ENCODE measurements around the gene ZNF302. TPM values are rescaled to one million over a fixed set of nuclear protein-coding genes. Genes with fewer than 3 reads are reported as not detected.

Gene ZNF302
- total RNA-seq, 1 donor from 2014 or later = 16.5 TPM

GRCh38 chr19:34722353-34722752 is 44.9 kb downstream of the ZNF302 start:
- no peaks in the 10 kb centered on the region for H3K4me1 ChIP-seq (ENCODE audit: insufficient read depth, low read length)
- Mint-ChIP-seq H3K4me3 (ENCODE audit: unreplicated experiment) (no peak overlapping the region), H3K27ac (ENCODE audit: unreplicated experiment) (no peak overlapping the region), H3K36me3 (ENCODE audit: low read depth, unreplicated experiment) (no peaks in the 10 kb centered on the region), H3K4me1 (ENCODE audit: low read depth, unreplicated experiment) (no peaks in the 10 kb centered on the region), H3K27me3 (ENCODE audit: low read depth, unreplicated experiment) (peaks cover 45% of the 10 kb centered on the region), H3K9me3 (ENCODE audit: unreplicated experiment) (peaks cover 7% of the 10 kb centered on the region)
- no peaks in the 10 kb centered on the region for H4K20me1 ChIP-seq (ENCODE audit: insufficient read depth, low read length)
- no peaks in the 10 kb centered on the region for H3K27me3 ChIP-seq (ENCODE audit: insufficient read depth, low read length)
- H3K4me3 ChIP-seq (ENCODE audit: insufficient read depth, low read depth, low read length) = no peak overlapping the region
- no peak overlapping the region for H3K4me2 ChIP-seq (ENCODE audit: low read length)
- no peak overlapping the region for H3K27ac ChIP-seq (ENCODE audit: low read depth, low read length)
- no peaks in the 10 kb centered on the region for H3K9me3 ChIP-seq (ENCODE audit: insufficient read depth, low read depth, low read length)
- TF ChIP-seq CTCF (IDR thresholded peaks at IDR 0.05; ENCODE audit: insufficient read depth, low read depth, low read length) (no peak), EZH2 (IDR thresholded peaks at IDR 0.05; ENCODE audit: insufficient read depth, low read length) (no peak)
- H3K9ac ChIP-seq (ENCODE audit: low read length) = no peak overlapping the region
- no peaks in the 10 kb centered on the region for H3K36me3 ChIP-seq (ENCODE audit: insufficient read depth, low read length)
- FAIRE-seq (no peak), DNase-seq (ENCODE audit: low read depth) (no peak)
- no peaks in the 10 kb centered on the region for H3K79me2 ChIP-seq (ENCODE audit: insufficient read depth, low read length)
- no peak overlapping the region for H2AFZ ChIP-seq (ENCODE audit: low read depth, low read length)

- Mint-ChIP-seq H3K9me3 (ENCODE audit: unreplicated experiment) (peaks cover 4% of the 10 kb centered on the region), H3K4me3 (ENCODE audit: unreplicated experiment) (no peak overlapping the region), H3K36me3 (ENCODE audit: low read depth, unreplicated experiment) (no peaks in the 10 kb centered on the region), H3K27ac (ENCODE audit: unreplicated experiment) (no peak overlapping the region), H3K27me3 (ENCODE audit: low read depth, unreplicated experiment) (peaks cover 43% of the 10 kb centered on the region), H3K4me1 (ENCODE audit: low read depth, unreplicated experiment) (no peaks in the 10 kb centered on the region)
- no peak overlapping the region for H3K27ac ChIP-seq (ENCODE audit: low read depth, low read length)
- FAIRE-seq = no peak
- H3K36me3 ChIP-seq (ENCODE audit: insufficient read depth, low read length) = no peaks in the 10 kb centered on the region
- H3K4me1 ChIP-seq (ENCODE audit: insufficient read depth, low read length) = no peaks in the 10 kb centered on the region
- TF ChIP-seq CTCF (IDR thresholded peaks at IDR 0.05; ENCODE audit: insufficient read depth, low read depth, low read length) (no peak), EZH2 (IDR thresholded peaks at IDR 0.05; ENCODE audit: insufficient read depth, low read length) (no peak)
- H3K4me2 ChIP-seq (ENCODE audit: low read length) = no peak overlapping the region
- H3K9ac ChIP-seq (ENCODE audit: low read length) = no peak overlapping the region
- no peaks in the 10 kb centered on the region for H4K20me1 ChIP-seq (ENCODE audit: insufficient read depth, low read length)
- H3K27me3 ChIP-seq (ENCODE audit: insufficient read depth, low read length) = no peaks in the 10 kb centered on the region
- no peaks in the 10 kb centered on the region for H3K79me2 ChIP-seq (ENCODE audit: insufficient read depth, low read length)
- no peak overlapping the region for H2AFZ ChIP-seq (ENCODE audit: low read depth, low read length)
- no peak overlapping the region for H3K4me3 ChIP-seq (ENCODE audit: insufficient read depth, low read depth, low read length)
- no peaks in the 10 kb centered on the region for H3K9me3 ChIP-seq (ENCODE audit: insufficient read depth, low read depth, low read length)
- DNase-seq (ENCODE audit: low read depth) = no peak
Observed at GRCh38 chr19:34725400-34725799, 47.9 kb downstream of the ZNF302 start.

DNA sequence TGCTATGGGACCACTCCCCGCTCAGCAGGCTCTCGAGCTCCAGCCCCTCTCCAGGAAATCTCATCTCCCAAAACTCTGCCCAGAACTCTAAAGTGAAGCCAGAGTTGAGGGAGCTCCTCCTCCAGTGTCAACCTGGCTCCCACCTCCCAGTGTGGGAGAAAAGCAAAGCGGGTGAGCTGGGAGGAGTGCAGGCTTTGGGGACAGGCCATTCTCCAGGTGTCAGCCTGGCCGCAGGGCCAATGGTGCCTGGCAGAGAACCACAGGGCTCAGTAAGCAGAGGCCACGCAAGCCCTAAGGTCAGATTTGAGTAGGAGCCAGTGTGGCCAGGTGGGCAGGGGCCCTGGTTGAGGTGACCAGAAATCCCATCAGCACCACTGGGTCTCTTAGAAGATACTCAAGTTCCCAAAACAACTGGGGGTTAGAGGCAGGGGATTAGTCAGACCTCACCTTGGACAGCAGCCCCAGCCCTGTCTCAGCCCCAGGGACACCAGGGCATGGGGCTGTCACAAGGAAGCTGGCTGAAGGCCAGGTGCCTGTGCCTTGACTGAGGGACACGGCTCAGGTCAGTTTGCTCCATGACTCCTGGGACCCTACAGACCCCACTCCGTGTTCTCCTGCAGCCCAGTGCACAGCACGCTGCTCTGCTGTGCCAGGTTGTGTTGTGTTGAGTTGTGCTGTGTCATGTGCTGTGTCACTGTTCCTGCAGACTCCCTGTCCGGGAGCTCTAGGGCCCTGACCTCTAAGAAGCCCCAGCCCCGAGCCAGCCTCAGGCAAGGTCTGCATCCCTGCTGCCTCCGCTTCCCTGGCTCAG is 53.7 kb downstream of the ZNF302 start:
- Mint-ChIP-seq H3K27ac (ENCODE audit: unreplicated experiment) (no peak overlapping the region), H3K9me3 (ENCODE audit: unreplicated experiment) (peaks cover 5% of the 10 kb centered on the region), H3K27me3 (ENCODE audit: low read depth, unreplicated experiment) (peaks cover 13% of the 10 kb centered on the region), H3K4me1 (ENCODE audit: low read depth, unreplicated experiment) (peaks cover 6% of the 10 kb centered on the region), H3K36me3 (ENCODE audit: low read depth, unreplicated experiment) (peaks cover 8% of the 10 kb centered on the region), H3K4me3 (ENCODE audit: unreplicated experiment) (peak overlapping the region; percentile 54)
- H3K4me3 ChIP-seq (ENCODE audit: insufficient read depth, low read depth, low read length) = no peak overlapping the region
- no peaks in the 10 kb centered on the region for H3K36me3 ChIP-seq (ENCODE audit: insufficient read depth, low read length)
- FAIRE-seq = no peak
- peaks cover 9% of the 10 kb centered on the region for H3K4me1 ChIP-seq (ENCODE audit: insufficient read depth, low read length)
- DNase-seq (ENCODE audit: low read depth) = no peak
- no peak overlapping the region for H3K4me2 ChIP-seq (ENCODE audit: low read length)
- H3K79me2 ChIP-seq (ENCODE audit: insufficient read depth, low read length) = peaks cover 3% of the 10 kb centered on the region
- no peak overlapping the region for H3K9ac ChIP-seq (ENCODE audit: low read length)
- TF ChIP-seq EZH2 (IDR thresholded peaks at IDR 0.05; ENCODE audit: insufficient read depth, low read length) (no peak), CTCF (IDR thresholded peaks at IDR 0.05; ENCODE audit: insufficient read depth, low read depth, low read length) (no peak)
- no peak overlapping the region for H2AFZ ChIP-seq (ENCODE audit: low read depth, low read length)
- no peaks in the 10 kb centered on the region for H4K20me1 ChIP-seq (ENCODE audit: insufficient read depth, low read length)
- no peaks in the 10 kb centered on the region for H3K27me3 ChIP-seq (ENCODE audit: insufficient read depth, low read length)
- no peaks in the 10 kb centered on the region for H3K9me3 ChIP-seq (ENCODE audit: insufficient read depth, low read depth, low read length)
- no peak overlapping the region for H3K27ac ChIP-seq (ENCODE audit: low read depth, low read length)
